Fibroblast of mammary gland (primary cell): ENCODE results near the gene AGRN.

Experiments used
- DNase-seq: peaks from one replicate; pipeline ENCODE4 v3.0.0-alpha.2; 2010; ENCODE audit warnings: low read depth
- H3K4me3 ChIP-seq: 2 replicates; pipeline ENCODE4 v1.5.1; 2011; ENCODE audit warnings: low read depth, mild to moderate bottlenecking, low read length, moderate library complexity; ENCODE audit not compliant: control insufficient read depth
- TF ChIP-seq, protein P1 (sequence below): conservative IDR thresholded peaks from 2 replicates; pipeline ENCODE4 v1.5.1; 2011; ENCODE audit warnings: low read depth, low read length, inconsistent platforms; ENCODE audit not compliant: control insufficient read depth, insufficient read depth

The AGRN gene

DNA sequence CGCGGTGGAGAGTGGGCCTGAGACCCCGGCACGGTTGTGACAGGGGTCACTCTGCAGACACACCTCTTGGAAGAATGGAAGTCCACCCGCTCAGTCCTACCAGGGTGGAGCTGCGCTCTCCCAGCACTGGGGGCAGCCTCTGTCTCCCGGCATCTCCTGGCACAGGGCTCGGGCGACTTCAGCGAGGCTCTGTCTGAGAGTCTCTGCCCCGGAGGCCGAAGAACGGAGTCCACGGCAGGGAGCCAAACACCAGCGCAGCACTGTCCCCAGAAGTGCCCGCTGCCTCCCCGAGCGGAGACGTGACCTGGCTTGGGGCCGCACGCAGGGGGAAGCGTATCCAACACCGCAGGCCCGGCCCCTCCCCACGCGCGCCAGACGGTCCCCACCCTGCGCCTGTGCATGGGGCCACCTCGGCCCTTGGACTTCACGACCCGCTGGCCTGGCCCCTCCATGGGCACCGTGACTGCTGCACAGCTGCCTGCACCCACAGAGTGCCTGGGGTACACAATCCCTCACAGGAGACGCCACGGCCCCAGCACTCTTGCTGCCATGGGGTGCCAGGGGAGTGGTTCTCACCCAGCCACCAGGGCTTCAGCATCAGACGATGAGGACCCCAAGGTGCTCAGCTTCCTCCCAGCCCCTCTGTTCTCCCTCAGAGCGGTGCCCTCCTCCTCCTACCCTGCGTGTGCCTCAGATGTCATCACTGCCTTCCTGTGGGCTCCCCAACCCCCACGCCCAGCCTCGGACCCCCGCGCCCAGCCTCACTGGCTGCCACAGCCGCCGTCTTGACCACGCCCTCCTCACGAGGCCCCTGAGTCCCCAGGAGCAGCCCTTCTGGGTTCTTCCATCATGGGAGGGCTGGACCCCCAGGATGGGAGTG is 69.1 kb downstream of the AGRN start:
- H3K4me3 ChIP-seq = no peak overlapping the region
- no peak for DNase-seq
- TF ChIP-seq, protein P1, sequence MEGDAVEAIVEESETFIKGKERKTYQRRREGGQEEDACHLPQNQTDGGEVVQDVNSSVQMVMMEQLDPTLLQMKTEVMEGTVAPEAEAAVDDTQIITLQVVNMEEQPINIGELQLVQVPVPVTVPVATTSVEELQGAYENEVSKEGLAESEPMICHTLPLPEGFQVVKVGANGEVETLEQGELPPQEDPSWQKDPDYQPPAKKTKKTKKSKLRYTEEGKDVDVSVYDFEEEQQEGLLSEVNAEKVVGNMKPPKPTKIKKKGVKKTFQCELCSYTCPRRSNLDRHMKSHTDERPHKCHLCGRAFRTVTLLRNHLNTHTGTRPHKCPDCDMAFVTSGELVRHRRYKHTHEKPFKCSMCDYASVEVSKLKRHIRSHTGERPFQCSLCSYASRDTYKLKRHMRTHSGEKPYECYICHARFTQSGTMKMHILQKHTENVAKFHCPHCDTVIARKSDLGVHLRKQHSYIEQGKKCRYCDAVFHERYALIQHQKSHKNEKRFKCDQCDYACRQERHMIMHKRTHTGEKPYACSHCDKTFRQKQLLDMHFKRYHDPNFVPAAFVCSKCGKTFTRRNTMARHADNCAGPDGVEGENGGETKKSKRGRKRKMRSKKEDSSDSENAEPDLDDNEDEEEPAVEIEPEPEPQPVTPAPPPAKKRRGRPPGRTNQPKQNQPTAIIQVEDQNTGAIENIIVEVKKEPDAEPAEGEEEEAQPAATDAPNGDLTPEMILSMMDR = no peak

DNA sequence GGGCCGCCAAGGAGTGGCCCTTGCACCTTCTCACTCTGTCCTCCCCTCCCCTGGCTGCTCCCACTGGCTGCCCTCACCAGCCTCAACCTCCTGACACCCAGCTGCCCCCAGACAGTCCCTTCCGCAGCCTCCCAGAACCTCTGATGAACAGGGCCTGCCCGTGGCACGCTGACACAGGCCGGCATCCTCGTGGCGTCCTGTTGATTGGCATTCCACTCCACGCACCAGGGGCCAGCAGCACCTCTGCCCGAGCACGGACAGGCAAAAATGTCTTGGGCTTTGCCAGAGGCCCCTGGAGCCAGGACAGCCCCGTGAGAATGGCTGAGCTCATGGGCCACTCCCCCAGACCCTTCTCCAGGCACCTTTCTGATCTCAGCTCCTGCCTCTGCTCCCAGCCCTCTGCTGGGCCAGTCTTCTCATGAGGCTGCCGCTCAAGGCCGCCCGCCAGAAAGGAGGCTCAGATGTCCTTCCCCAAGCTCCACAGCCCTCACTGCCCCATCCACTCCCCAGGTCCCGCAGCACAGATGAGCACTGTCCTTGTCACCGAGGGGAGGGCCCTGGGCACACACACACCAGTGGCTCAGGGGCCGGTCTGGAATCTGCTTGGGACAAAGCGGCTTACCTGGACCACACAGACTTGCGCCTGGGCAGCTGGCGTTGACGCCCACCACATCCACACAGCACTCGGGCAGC is 70.0 kb downstream of the AGRN start:
- TF ChIP-seq, protein P1 = no peak
- H3K4me3 ChIP-seq = no peak overlapping the region
- no peak for DNase-seq

DNA sequence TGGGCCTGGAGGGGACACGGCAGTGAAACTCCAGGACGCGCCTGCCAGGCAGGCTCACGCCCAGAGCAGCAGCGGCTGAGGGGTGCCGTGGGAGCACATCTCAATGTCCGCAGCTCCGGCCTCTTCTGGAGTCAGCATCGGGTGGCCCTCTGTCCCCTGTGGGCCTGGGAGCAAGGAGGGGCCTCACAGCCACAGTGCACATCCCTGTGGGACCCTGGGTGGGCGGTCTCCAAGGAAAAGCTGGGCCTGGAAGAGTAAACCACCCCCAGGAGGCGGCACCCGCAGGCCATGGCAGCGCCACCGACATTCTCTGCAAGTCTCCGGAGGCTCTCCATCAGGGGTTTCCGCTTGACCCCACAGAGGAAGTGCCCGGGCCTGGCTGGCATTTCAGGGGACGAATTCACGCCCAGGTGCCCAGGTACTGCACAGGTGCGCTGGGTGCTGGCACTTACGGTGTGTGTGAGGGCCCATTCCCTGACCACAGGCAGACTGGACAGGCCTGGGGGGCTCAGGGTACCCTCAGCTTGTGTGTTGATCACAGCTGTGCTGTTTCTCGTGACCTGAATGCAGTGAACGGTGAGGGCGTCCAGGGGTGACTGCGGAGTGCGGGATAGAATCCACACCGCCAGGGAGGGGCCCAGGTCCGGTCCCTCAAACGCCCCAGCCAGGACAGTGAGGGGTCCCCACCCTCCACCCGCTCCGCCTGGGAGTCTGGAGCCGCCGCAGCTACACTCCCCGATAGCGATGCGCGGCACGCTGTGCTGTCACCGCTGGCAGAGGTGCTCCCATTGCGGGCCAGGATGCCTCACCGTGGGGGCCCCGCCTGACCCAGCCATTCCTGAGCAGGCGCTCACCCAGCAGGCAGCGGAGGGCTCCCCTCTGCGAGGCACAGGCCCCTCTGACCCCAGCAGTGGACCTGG is 70.8 kb downstream of the AGRN start:
- DNase-seq = no peak
- TF ChIP-seq, protein P1 = no peak
- no peak overlapping the region for H3K4me3 ChIP-seq

DNA sequence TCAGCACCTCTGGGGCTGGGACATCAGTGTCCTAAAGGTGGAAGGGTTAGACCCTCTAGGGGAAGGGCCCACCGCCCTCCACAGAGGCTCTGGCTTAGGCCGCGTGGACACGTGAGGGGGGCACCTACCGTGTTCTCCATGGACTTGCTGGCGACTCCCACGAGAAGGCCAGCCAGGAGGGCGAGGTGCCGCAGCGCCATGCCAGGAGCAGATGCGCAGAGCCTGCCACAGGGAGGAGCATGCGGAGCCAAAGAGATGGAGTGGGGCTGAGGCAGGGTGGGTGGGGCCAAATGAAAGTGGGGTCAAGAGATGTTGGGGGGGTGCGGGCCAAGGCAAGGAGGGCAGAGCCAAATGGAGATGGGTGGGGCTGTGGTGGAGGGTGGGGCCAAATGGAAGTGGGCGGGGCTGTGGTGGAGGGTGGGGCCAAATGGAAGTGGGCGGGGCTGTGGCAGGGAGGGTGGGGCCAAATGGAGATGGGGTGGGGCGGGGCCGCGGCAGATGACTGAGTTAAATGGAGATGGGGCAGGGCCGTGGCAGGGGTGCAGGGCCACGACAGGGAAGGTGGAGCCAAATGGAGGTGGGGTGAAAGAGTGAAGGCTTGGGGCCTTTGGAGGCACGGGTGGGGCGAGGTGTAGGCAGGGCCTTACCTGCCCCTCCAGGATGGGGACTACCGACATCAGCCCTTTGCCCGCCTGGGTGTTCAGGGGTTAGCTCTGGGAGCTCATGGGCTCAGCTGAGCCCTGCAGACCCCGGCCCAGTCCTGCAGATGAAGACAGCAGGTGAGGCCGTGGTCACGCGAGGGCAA is 71.6 kb downstream of the AGRN start:
- no peak overlapping the region for H3K4me3 ChIP-seq
- TF ChIP-seq, protein P1 = no peak
- no peak for DNase-seq

DNA sequence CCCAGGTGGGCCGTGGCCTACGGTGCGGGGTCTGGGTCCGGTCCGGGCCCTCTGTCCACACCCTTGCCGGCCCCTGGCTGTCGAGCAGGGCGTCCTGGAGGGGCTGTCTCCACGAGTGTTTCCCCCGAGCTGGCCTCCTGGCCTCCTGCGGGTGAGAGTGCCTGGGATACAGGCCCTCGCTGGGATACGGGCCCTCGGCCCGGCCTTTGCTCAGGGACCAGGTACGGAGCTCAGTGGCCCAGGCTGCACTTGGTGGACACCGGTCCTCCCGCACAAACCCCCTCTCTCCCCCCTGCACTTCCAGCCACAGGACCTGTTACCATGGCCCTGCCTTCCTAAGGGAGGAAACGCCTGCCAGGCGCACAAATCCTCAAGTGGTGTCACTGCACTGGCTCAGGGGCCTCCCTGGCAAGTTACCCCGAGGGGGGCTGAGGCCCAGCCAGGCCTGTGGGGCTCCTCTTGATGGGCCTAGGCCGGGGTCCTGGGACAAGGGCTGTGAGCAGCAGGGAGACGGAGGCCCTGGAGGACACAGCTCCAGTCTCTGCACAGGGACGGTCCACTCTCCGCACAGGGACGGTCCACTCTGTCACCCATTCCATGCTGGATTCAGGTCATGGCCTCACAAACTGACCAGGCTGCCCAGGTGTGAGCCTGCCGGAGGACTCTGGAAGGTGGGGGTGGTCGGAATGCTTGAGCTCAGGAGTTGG is 72.4 kb downstream of the AGRN start:
- no peak overlapping the region for H3K4me3 ChIP-seq
- no peak for DNase-seq
- TF ChIP-seq, protein P1 = no peak
